SK-N-SH treated with all-trans-retinoic acid at 6 μM for 48 hours (cell line): ENCODE results near the gene TEDC2.
"Not testable (repeated sequence)": the region's sequence is repeated elsewhere in the genome, so short reads cannot be mapped to it uniquely, and the experiment has no call there.

Source experiments
- ATAC-seq: fragments of 200-7000 bp; cut with Tn5 transposase; 3 replicates; pipeline ENCODE4 v1.9.1; 2020; ENCODE audit warnings: mild to moderate bottlenecking, moderate library complexity
- ARNTL ChIP-seq: fragments of 450-650 bp; formaldehyde crosslinking; IDR thresholded peaks from 2 replicates; pipeline ENCODE4 v1.5.0; 2020; ENCODE audit warnings: low read depth, mild to moderate bottlenecking, moderate library complexity, borderline replicate concordance
- BACH2 ChIP-seq: fragments of 250-450 bp; sonication (Bioruptor Pico); IDR thresholded peaks from 2 replicates; pipeline ENCODE4 v1.9.0; 2021; ENCODE audit warnings: mild to moderate bottlenecking, borderline replicate concordance
- CSDC2 ChIP-seq: fragments of 250-450 bp; sonication (Bioruptor Pico); IDR thresholded peaks from 2 replicates; pipeline ENCODE4 v1.5.0; 2020; ENCODE audit warnings: mild to moderate bottlenecking, moderate library complexity
- ESRRG ChIP-seq: fragments of 250-450 bp; sonication (Bioruptor Pico); IDR thresholded peaks from 2 replicates; pipeline ENCODE4 v1.6.1; 2021; ENCODE audit warnings: mild to moderate bottlenecking
- GLIS3 ChIP-seq: fragments of 250-450 bp; sonication (Bioruptor Pico); IDR thresholded peaks from 2 replicates; pipeline ENCODE4 v1.5.0; 2020; ENCODE audit warnings: mild to moderate bottlenecking, moderate library complexity
- ISL1 ChIP-seq: fragments of 250-450 bp; sonication (Bioruptor Pico); IDR thresholded peaks from 2 replicates; pipeline ENCODE4 v2.1.2; 2022; ENCODE audit warnings: mild to moderate bottlenecking, moderate library complexity
- OSR1 ChIP-seq: fragments of 250-450 bp; sonication (Bioruptor Pico); IDR thresholded peaks from 2 replicates; pipeline ENCODE4 v1.8.0; 2022; ENCODE audit warnings: moderate library complexity, mild to moderate bottlenecking, inconsistent platforms
- PPARA ChIP-seq: fragments of 250-450 bp; sonication (Bioruptor Pico); IDR thresholded peaks from 2 replicates; pipeline ENCODE4 v1.5.0; 2020; ENCODE audit warnings: mild to moderate bottlenecking, borderline replicate concordance
- RARB ChIP-seq: fragments of 250-450 bp; sonication (Bioruptor Pico); IDR thresholded peaks from 2 replicates; pipeline ENCODE4 v1.8.0; 2021; ENCODE audit warnings: mild to moderate bottlenecking, moderate library complexity
- TCF4 ChIP-seq: fragments of 250-450 bp; sonication (Bioruptor Pico); IDR thresholded peaks from 2 replicates; pipeline ENCODE4 v1.8.0; 2021; ENCODE audit warnings: mild to moderate bottlenecking, moderate library complexity, borderline replicate concordance
- TOX ChIP-seq: fragments of 250-450 bp; sonication (Bioruptor Pico); IDR thresholded peaks from 2 replicates; pipeline ENCODE4 v1.8.0; 2021; ENCODE audit warnings: mild to moderate bottlenecking, moderate library complexity, borderline replicate concordance
- ZFP3 ChIP-seq: fragments of 250-450 bp; sonication (Bioruptor Pico); IDR thresholded peaks from 2 replicates; pipeline ENCODE4 v1.5.0; 2020; ENCODE audit warnings: mild to moderate bottlenecking, moderate library complexity
- ZFP30 ChIP-seq: fragments of 450-650 bp; formaldehyde crosslinking; IDR thresholded peaks from 2 replicates; pipeline ENCODE4 v1.5.0; 2022; ENCODE audit warnings: mild to moderate bottlenecking, moderate library complexity
- ZNF70 ChIP-seq: fragments of 450-650 bp; formaldehyde crosslinking; IDR thresholded peaks from 2 replicates; pipeline ENCODE4 v1.5.0; 2020; ENCODE audit warnings: mild to moderate bottlenecking, moderate library complexity
- ZNF8 ChIP-seq: fragments of 450-650 bp; formaldehyde crosslinking; IDR thresholded peaks from 2 replicates; pipeline ENCODE4 v1.5.0; 2020; ENCODE audit warnings: mild to moderate bottlenecking, moderate library complexity
- TF ChIP-seq, protein P1 (sequence below): fragments of 250-450 bp; sonication (Bioruptor Pico); IDR thresholded peaks from 2 replicates; pipeline ENCODE4 v1.8.0; 2020; ENCODE audit warnings: mild to moderate bottlenecking, moderate library complexity, borderline replicate concordance
- TF ChIP-seq, protein P2 (sequence below): fragments of 250-450 bp; sonication (Bioruptor Pico); IDR thresholded peaks from 2 replicates; pipeline ENCODE4 v1.5.1; 2020; ENCODE audit warnings: low read depth, mild to moderate bottlenecking, moderate library complexity
- TF ChIP-seq, protein P3 (sequence below): fragments of 250-450 bp; sonication (Bioruptor Pico); IDR thresholded peaks from 2 replicates; pipeline ENCODE4 v1.8.0; 2021; ENCODE audit warnings: low read depth, mild to moderate bottlenecking, moderate library complexity, borderline replicate concordance
- TF ChIP-seq, protein P4 (sequence below): fragments of 250-450 bp; sonication (Bioruptor Pico); IDR thresholded peaks from 2 replicates; pipeline ENCODE4 v1.5.1; 2021; ENCODE audit warnings: mild to moderate bottlenecking, moderate library complexity
- TF ChIP-seq, protein P5 (sequence below): fragments of 250-450 bp; sonication (Bioruptor Pico); IDR thresholded peaks from 2 replicates; pipeline ENCODE4 v1.5.0; 2020; ENCODE audit warnings: mild to moderate bottlenecking, moderate library complexity

Gene TEDC2

DNA sequence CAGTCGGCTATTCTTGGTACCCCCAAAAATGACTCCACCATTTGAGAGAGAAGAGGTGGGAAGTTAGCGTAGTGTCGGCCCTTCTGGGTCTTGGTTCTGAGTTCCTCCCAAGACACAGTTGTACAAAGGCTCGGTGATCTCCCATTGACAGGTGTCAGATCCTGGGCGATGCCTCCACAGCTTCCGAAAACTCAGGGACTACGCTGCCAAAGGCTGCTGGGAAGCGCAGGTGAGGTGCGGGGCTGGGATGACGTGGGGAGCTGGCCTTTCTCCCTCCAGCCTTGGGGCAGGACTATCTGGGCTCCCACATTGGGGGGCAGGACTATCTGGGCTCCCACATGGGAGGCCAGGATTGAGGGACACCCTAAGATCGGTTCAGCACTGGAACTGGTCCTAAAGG lies 20.3 kb upstream of the TEDC2 start:
- TF ChIP-seq CSDC2 (CRISPR knock-in tag) = no peak
- no peak for TF ChIP-seq ZNF70 (CRISPR knock-in tag)
- no peak for TF ChIP-seq PPARA (CRISPR knock-in tag)
- TF ChIP-seq OSR1 (CRISPR knock-in tag) = no peak
- TF ChIP-seq ZFP3 (CRISPR knock-in tag) = no peak
- TF ChIP-seq, protein P1, sequence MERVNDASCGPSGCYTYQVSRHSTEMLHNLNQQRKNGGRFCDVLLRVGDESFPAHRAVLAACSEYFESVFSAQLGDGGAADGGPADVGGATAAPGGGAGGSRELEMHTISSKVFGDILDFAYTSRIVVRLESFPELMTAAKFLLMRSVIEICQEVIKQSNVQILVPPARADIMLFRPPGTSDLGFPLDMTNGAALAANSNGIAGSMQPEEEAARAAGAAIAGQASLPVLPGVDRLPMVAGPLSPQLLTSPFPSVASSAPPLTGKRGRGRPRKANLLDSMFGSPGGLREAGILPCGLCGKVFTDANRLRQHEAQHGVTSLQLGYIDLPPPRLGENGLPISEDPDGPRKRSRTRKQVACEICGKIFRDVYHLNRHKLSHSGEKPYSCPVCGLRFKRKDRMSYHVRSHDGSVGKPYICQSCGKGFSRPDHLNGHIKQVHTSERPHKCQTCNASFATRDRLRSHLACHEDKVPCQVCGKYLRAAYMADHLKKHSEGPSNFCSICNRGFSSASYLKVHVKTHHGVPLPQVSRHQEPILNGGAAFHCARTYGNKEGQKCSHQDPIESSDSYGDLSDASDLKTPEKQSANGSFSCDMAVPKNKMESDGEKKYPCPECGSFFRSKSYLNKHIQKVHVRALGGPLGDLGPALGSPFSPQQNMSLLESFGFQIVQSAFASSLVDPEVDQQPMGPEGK = no peak
- TF ChIP-seq BACH2 = no peak
- TF ChIP-seq ESRRG = no peak
- TF ChIP-seq, protein P2, sequence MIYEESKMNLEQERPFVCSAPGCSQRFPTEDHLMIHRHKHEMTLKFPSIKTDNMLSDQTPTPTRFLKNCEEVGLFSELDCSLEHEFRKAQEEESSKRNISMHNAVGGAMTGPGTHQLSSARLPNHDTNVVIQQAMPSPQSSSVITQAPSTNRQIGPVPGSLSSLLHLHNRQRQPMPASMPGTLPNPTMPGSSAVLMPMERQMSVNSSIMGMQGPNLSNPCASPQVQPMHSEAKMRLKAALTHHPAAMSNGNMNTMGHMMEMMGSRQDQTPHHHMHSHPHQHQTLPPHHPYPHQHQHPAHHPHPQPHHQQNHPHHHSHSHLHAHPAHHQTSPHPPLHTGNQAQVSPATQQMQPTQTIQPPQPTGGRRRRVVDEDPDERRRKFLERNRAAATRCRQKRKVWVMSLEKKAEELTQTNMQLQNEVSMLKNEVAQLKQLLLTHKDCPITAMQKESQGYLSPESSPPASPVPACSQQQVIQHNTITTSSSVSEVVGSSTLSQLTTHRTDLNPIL = no peak
- ATAC-seq = no peak

DNA sequence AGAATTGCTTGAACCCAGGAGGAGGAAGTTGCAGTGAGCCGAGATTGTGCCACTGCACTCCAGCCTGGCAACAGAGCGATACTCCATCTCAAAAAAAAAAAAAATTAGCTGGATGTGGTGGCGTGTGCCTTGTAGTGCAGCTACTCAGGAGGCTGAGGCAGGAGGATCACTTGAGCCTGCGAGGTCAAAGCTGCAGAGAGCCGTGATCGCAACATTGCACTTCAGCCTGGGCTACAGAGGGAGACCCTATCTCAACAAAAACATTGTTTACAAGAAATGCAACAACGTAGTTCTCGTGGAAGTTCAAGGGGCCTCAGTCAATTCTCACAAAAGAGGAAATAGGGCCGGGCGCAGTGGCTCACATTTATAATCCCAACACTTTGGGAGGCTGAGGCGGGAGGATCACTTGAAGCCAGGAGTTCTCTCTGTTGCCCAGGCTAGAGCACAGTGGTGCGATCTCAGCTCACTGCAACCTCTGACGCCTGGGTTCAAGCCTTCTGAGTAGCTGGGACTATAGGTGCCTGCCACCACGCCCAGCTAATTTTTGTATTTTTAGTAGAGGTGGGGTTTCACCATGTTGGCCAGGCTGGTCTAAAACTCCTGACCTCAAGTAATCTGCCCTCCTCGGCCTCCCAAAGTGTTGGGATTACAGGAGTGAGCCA lies 18.6 kb upstream of the TEDC2 start:
- ATAC-seq = not testable (repeated sequence)

DNA sequence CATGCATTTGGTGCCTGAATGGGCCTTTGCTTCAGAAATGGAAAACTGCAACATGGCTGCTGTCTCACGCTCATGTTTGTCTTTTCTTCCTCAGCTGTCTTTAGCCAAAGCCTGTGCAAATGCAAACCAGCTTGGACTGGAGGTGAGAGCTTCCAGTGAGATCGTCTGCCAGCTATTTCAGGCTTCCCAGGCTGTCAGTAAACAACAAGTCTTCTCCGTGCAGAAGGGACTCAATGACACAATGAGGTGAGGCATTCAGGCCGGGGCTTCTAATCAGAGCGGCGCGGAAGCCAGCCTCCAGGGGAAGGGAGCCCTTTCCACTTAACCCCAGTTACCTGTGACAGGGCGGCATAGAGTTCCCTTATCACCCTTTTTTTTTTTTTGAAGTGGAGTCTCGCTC lies 16.4 kb upstream of the TEDC2 start:
- TF ChIP-seq, protein P3, sequence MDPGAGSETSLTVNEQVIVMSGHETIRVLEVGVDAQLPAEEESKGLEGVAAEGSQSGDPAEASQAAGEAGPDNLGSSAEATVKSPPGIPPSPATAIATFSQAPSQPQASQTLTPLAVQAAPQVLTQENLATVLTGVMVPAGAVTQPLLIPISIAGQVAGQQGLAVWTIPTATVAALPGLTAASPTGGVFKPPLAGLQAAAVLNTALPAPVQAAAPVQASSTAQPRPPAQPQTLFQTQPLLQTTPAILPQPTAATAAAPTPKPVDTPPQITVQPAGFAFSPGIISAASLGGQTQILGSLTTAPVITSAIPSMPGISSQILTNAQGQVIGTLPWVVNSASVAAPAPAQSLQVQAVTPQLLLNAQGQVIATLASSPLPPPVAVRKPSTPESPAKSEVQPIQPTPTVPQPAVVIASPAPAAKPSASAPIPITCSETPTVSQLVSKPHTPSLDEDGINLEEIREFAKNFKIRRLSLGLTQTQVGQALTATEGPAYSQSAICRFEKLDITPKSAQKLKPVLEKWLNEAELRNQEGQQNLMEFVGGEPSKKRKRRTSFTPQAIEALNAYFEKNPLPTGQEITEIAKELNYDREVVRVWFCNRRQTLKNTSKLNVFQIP = no peak
- TF ChIP-seq RARB (CRISPR knock-in tag) = no peak
- no peak for TF ChIP-seq ARNTL (CRISPR knock-in tag)
- TF ChIP-seq, protein P1 = no peak
- TF ChIP-seq ZNF70 (CRISPR knock-in tag) = no peak
- TF ChIP-seq BACH2 = no peak
- no peak for TF ChIP-seq TOX
- no peak for ATAC-seq

DNA sequence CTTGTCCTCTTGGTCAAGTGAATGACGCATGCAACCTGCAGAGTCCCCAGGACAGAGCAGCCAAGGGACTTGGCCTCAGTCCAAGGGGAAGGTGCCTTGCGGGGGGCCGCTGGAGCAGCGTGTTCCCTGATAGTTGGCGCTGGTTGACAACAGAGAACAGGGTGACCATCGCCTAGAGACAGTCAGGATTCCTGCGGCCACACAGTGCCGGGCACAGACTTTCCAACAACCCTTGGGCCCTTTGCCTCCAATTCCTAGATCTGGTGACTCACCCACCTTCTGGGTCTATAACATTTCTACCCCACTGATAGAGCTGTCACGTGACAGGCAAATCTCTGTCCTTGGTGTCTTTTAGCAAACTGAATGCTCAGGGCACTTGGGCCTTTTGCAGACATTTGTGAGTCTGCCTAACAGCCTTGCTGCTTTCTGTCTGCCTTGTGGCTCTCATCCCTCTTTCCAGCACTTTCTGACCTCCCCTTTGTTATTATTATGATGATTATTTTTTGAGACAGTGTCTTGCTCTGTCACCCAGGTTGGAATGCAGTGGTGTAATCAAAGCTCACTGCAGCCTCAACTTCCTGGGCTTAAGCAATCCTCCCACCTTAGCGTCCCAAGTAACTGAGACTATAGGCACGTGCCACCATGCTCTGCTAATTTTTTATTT lies 11.9 kb upstream of the TEDC2 start:
- ATAC-seq = no peak
- TF ChIP-seq ZFP30 (CRISPR knock-in tag) = no peak
- TF ChIP-seq, protein P4, sequence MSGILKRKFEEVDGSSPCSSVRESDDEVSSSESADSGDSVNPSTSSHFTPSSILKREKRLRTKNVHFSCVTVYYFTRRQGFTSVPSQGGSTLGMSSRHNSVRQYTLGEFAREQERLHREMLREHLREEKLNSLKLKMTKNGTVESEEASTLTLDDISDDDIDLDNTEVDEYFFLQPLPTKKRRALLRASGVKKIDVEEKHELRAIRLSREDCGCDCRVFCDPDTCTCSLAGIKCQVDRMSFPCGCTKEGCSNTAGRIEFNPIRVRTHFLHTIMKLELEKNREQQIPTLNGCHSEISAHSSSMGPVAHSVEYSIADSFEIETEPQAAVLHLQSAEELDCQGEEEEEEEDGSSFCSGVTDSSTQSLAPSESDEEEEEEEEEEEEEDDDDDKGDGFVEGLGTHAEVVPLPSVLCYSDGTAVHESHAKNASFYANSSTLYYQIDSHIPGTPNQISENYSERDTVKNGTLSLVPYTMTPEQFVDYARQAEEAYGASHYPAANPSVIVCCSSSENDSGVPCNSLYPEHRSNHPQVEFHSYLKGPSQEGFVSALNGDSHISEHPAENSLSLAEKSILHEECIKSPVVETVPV (CRISPR knock-in tag) = no peak
- no peak for TF ChIP-seq ZNF8
- no peak for TF ChIP-seq ZNF70 (CRISPR knock-in tag)
- no peak for TF ChIP-seq ESRRG
- TF ChIP-seq BACH2 = no peak
- no peak for TF ChIP-seq TOX
- TF ChIP-seq PPARA (CRISPR knock-in tag) = no peak
- no peak for TF ChIP-seq GLIS3 (CRISPR knock-in tag)
- no peak for TF ChIP-seq TCF4 (CRISPR knock-in tag)
- no peak for TF ChIP-seq ISL1 (CRISPR knock-in tag)
- TF ChIP-seq, protein P3 = no peak
- TF ChIP-seq, protein P5, sequence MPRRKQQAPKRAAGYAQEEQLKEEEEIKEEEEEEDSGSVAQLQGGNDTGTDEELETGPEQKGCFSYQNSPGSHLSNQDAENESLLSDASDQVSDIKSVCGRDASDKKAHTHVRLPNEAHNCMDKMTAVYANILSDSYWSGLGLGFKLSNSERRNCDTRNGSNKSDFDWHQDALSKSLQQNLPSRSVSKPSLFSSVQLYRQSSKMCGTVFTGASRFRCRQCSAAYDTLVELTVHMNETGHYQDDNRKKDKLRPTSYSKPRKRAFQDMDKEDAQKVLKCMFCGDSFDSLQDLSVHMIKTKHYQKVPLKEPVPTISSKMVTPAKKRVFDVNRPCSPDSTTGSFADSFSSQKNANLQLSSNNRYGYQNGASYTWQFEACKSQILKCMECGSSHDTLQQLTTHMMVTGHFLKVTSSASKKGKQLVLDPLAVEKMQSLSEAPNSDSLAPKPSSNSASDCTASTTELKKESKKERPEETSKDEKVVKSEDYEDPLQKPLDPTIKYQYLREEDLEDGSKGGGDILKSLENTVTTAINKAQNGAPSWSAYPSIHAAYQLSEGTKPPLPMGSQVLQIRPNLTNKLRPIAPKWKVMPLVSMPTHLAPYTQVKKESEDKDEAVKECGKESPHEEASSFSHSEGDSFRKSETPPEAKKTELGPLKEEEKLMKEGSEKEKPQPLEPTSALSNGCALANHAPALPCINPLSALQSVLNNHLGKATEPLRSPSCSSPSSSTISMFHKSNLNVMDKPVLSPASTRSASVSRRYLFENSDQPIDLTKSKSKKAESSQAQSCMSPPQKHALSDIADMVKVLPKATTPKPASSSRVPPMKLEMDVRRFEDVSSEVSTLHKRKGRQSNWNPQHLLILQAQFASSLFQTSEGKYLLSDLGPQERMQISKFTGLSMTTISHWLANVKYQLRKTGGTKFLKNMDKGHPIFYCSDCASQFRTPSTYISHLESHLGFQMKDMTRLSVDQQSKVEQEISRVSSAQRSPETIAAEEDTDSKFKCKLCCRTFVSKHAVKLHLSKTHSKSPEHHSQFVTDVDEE (CRISPR knock-in tag) = no peak
- no peak for TF ChIP-seq RARB (CRISPR knock-in tag)
- TF ChIP-seq ARNTL (CRISPR knock-in tag) = no peak
